HG02885 (cell line): ENCODE measurements around the gene AGBL1.

Source experiments
- ATAC-seq: cut with Tn5 transposase; IDR thresholded peaks from one replicate; pipeline ENCODE4 v1.9.1; 2021; ENCODE audit warnings: mild to moderate bottlenecking; ENCODE audit not compliant: unreplicated experiment, poor library complexity

AGBL1 gene

DNA sequence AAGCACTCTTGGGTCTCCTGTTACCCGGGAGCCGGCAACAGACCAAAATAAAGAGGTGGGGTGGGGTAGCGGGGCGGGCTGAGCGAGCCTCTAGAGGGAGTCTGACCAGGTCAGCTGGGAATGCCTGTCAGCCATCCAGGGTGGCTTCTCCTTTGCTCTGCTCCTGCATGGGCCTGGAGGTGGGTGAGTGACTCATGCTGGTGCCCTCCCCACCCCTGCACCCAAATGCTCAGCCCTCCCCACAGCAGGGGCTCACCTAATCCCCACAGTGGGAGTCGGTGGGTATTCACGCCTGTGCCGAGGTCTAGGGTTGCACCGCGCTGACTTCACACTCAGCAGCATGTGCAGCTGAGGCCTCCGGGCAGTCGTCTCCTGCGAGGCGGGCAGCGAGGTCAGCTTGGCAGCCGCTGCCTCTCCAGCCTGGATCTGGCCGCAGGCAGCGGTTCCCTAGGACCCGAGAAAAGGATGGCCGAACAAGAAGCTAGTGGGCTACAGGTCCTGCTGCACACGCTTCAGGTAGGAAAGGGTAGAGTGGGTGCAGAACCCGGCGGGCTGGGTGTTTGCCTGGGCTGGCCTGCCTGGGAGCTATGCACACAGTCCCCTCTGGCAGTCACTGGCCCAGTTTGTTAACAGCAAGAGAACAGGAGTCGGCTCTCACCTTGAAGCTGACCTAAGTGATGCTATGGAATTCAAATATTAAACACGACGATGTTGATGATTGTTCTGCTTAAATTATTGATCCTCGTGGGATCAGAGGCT is at the start of gene AGBL1:
AGBL1 (plus strand) TSS at position 364 of the 759 bp plus-strand sequence.
- no peak for ATAC-seq

DNA sequence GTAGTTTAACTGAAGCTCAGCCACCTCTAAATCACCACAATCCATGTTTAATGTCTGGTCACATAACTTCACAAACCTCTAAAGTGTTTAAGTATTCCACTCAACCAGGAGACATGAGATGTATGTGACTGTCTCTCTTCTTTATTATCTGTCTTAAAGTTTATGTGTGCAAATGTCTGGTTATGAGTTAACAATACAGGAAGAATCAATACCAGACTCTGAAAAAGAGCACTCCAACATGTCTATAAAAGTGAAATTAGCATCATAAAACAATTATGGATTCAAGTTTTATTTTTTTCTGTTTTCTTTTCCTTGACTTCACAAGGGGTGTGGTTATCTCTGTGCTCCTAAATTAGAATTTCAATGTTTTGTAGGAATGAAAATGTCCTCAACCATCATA is 44.8 kb upstream of the AGBL1 start:
- ATAC-seq: no peak

DNA sequence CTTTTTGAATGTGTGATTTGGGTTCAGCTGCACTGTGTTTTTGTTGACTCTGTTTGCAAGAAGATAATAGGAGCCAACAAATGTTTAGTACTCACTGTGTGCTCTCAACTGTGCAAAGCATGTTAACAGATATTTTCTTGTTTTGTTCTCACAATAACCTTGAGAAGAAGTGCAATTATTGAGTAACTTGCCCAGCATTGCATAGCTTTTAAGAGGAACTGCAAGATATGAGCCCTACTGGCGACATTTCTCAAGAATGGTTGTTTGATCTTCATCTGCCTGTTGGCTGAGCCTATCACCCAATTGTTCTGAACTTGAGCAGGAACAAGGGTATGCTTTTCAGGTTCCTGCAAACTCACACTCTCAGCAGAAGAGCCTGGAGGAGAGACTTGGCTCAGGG is 43.4 kb upstream of the AGBL1 start:
- no peak for ATAC-seq

DNA sequence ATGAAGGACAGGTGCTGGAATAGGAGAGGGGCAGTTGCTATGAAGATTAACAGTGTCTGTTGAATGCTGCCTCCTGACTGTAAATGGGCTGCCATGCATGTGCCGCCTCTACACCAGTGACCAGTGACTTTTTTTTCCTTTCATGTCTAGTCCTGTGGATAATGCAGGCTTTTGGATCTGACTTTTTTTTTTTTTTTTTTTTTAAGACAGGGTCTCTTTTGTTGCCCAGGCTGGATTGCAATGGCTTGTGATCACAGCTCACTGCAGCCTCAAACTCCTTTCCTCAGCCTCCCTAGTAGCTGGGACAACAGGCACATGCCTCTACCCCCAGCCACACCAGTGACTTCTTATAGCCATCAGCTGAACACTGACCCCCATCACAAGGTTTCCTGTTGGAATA is 41.2 kb upstream of the AGBL1 start:
- ATAC-seq: no peak

GRCh38 chr15:86040356-86041033 is 39.2 kb upstream of the AGBL1 start:
- no peak for ATAC-seq

- ATAC-seq: no peak
Observed at GRCh38 chr15:86041399-86041798, 38.3 kb upstream of the AGBL1 start.

GRCh38 chr15:86042226-86042625 is 37.4 kb upstream of the AGBL1 start:
- no peak for ATAC-seq

DNA sequence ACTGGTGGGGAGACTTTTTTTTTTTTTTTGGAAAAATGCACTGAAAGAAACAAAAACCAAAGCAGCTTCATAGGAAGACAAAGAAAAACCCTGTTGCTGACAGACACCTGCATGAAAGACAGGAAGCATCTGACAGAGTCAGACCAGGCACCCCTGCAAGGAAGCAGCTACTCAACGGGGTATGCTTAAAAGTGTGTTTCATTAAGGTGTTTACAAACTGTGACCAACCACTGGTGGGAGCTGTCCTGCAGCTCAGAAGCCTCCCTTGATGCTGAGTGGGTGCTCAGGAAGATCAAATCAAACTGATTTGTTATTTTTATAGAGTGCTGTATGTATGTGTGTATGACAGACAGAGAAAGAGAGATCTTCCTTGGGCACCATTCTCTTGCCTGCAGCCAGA is 34.7 kb upstream of the AGBL1 start:
- ATAC-seq: no peak

- no peak for ATAC-seq
Observed at GRCh38 chr15:86054338-86054737, 25.3 kb upstream of the AGBL1 start.

DNA sequence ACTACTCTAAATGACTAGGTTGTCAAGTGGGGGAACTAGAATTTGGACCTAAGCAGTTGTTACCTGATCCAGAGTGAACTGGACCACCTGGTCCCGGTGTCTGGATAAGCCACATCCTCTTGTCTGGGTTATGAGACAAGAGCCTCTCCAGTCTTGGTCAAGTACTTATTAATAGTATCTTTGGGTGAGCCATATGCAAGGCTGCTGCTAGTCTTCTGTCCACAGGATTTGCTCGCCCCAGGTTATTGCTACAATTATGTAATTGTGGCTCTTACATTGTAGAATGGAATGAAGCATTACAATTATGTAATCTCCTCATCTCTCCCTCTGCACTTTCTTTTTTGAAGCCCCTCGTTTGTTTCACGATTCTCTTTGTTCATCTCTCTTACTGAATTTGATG is 24.0 kb upstream of the AGBL1 start:
- ATAC-seq: no peak

GRCh38 chr15:86059851-86060250 is 19.8 kb upstream of the AGBL1 start:
- ATAC-seq: no peak

DNA sequence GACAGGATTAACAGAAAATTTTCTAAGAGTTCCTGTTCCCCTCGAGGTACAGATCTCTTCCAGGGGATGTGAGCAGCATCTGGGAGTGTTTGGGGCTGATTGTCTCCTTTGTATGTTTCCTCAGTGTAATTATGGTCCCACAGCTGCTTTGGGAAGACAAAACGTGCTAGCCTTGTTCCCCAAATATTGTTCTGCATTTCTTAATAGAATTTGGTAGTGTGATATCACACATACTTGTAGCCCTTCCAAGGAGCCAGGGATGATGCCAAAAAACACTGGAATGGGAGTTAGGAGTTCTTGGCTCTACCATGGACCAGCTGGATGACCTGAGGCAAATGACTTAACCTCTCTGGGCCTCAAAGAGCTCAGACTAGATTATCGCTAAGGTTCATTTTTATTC is 19.0 kb upstream of the AGBL1 start:
- no peak for ATAC-seq

DNA sequence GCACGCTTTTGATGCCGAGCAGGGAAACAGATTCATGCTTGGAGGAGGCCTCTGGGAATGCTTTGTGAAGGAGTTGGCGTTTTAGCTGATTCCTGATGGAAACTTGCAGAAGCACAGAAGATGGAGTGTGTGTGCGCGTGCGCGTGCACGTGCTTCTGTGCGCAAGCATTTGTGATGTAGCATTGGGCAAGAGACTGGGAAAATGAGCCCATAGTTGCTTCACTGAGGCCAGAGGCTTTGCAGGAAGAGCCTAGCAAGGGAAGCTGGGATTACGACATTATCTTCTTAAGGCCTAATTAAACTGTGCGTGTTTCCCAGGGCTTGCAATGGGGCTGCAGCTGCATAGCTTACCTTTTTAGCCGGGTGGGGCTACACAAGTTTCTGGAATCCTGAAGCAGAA is 18.1 kb upstream of the AGBL1 start:
- no peak for ATAC-seq

- no peak for ATAC-seq
Observed at GRCh38 chr15:86062646-86063243, 16.9 kb upstream of the AGBL1 start.

- ATAC-seq: no peak
Observed at GRCh38 chr15:86063356-86064095, 16.1 kb upstream of the AGBL1 start.

DNA sequence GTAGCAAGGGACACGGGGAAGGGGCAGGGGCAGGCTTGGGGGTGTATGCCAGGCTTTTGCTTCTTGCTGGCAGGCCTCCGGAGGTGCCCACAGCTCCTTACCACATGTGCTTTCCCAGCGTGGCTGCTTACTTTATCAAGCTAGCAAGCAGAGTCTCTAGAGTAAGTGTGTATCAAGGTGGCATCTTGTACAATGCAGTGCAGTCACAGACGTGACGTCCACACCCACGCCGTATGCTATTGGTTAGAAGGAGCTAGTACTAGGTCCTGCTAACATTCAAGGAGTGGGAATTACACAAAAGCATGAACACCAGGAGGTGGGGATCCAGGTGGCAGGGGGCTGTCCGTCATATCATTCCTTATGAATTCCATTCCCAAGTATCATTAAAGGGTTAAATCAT is 15.3 kb upstream of the AGBL1 start:
- ATAC-seq: no peak

GRCh38 chr15:86066174-86066834 is 13.4 kb upstream of the AGBL1 start:
- no peak for ATAC-seq

DNA sequence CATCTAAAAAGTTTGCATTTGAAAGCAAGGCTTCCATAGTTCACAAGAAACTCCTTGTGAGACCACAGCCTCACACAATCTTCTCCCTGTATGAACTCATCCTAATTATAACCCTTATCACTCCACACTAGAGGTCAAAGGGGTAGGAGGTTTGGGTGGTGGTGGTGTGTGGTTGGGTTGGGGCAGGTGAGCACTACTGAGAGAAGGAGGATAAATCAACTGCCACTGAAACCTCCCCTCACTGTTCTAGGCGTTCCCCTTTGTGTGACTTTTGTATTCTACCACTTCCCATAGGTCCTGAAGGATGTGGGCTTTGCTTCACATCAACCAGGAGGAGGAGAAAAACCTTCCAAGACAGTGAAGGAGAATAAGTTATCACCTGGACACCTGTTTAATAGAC is 6.4 kb upstream of the AGBL1 start:
- ATAC-seq: no peak

DNA sequence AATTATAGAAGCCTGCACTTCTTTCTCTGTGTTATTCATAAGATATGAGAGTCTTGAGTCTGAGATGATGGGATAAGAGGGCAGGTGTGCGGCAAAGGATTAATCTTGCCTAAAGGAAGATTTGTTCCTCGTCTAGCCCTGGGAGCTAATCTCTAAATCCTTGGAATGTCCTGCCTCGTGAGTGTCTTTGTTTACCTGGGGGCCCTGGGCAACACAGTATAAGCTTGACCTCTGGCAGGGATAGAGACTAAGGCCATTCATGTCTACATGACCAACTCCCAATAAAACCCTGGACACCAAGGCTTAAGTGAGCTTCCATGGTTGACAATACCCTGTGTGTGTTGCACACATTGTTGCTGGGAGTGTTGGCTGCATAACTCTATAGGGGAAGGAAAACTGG is 3.2 kb upstream of the AGBL1 start:
- ATAC-seq: no peak

- ATAC-seq: no peak
Observed at GRCh38 chr15:86077070-86077469, 2.6 kb upstream of the AGBL1 start.
